GM12864 (cell line): ENCODE data around the gene GCH1.

Source experiments
- DNase-seq: peaks from one replicate; pipeline ENCODE4 v3.0.0-alpha.2; 2011; ENCODE audit warnings: low read depth
- H3K4me3 ChIP-seq: 2 replicates; pipeline ENCODE4 v1.5.1; 2011; ENCODE audit warnings: mild to moderate bottlenecking, low read depth, low read length, control low read depth
- CTCF ChIP-seq: IDR thresholded peaks from 2 replicates; pipeline ENCODE4 v1.5.1; 2011; ENCODE audit warnings: low read depth, mild to moderate bottlenecking, moderate library complexity, low read length, control low read depth, inconsistent platforms; ENCODE audit errors: missing control alignments

Gene GCH1

GRCh38 chr14:54935958-54936357, 33.3 kb upstream of the GCH1 start:
- H3K4me3 ChIP-seq: no peak overlapping the region
- no peak for DNase-seq
- TF ChIP-seq CTCF: no peak

GRCh38 chr14:54935100-54935499, 32.5 kb upstream of the GCH1 start:
- TF ChIP-seq CTCF: no peak
- H3K4me3 ChIP-seq: no peak overlapping the region
- DNase-seq: no peak

- TF ChIP-seq CTCF: no peak
- no peak for DNase-seq
- H3K4me3 ChIP-seq: no peak overlapping the region
Measured at GRCh38 chr14:54933006-54933405, 30.4 kb upstream of the GCH1 start.

- no peak for DNase-seq
- H3K4me3 ChIP-seq: no peak overlapping the region
- TF ChIP-seq CTCF: no peak
Measured at GRCh38 chr14:54931598-54932340, 29.1 kb upstream of the GCH1 start.

GRCh38 chr14:54931101-54931500, 28.5 kb upstream of the GCH1 start:
- H3K4me3 ChIP-seq: no peak overlapping the region
- no peak for DNase-seq
- no peak for TF ChIP-seq CTCF

- no peak for TF ChIP-seq CTCF
- DNase-seq: no peak
- no peak overlapping the region for H3K4me3 ChIP-seq
Measured at GRCh38 chr14:54929556-54929955, 26.9 kb upstream of the GCH1 start.

GRCh38 chr14:54928216-54928615, 25.6 kb upstream of the GCH1 start:
- no peak overlapping the region for H3K4me3 ChIP-seq
- no peak for TF ChIP-seq CTCF
- DNase-seq: no peak
